ENCODE measurements around the gene NINJ2. TPM values are rescaled to one million over a fixed set of nuclear protein-coding genes. Genes with fewer than 3 reads are reported as not detected.
A peak's percentile ranks its signal among the peaks of the same experiment; 100 is the strongest.

NINJ2 gene
- total RNA-seq, 6 experiments from 2014 or later = 6.4 to 17.7 (median 12.5) TPM

- peak; percentile 77 to 85 (median 80) for DNase-seq
- H3K4me1 ChIP-seq = peaks cover 0 to 19% (median 11%) of the 10 kb centered on the region in 4 donors
- WGBS (ENCODE audit: insufficient coverage, low coverage, low lambda C conversion rate, missing lambda C conversion rate) = 41% methylated on average over 10 of the region's 14 CpGs
- H3K27me3 ChIP-seq = no peaks in the 10 kb centered on the region
- intact Hi-C loops (cut with DNase I) = no loop called here
- H3K9me3 ChIP-seq = no peaks in the 10 kb centered on the region
- H3K27ac ChIP-seq = peak overlapping the region; percentile 23 to 64 (median 51)
- peak; percentile 86 to 94 (median 89) for ATAC-seq
- TF ChIP-seq CTCF (IDR thresholded peaks at IDR 0.05) (no peak), POLR2A (IDR thresholded peaks at IDR 0.05) (peak; percentile 68)
- H3K4me3 ChIP-seq = no peak overlapping the region
- no peaks in the 10 kb centered on the region for H3K36me3 ChIP-seq
Measured at GRCh38 chr12:617304-617915, 45.8 kb downstream of the NINJ2 start.

GRCh38 chr12:615620-616019, 47.6 kb downstream of the NINJ2 start:
- Histone ChIP-seq H3K9me3 (no peaks in the 10 kb centered on the region), H3K27me3 (no peaks in the 10 kb centered on the region), H3K4me3 (no peak overlapping the region), H3K4me1 (peaks cover 0 to 29% (median 14%) of the 10 kb centered on the region in 4 donors), H3K27ac (peak overlapping the region in 1 of 3 donors; percentile 24), H3K36me3 (no peaks in the 10 kb centered on the region)
- intact Hi-C loops (cut with DNase I) = no loop called here
- WGBS (ENCODE audit: insufficient coverage, low coverage, low lambda C conversion rate, missing lambda C conversion rate) = 38% methylated on average over 4 of the region's 4 CpGs
- ATAC-seq (peak in 3 of 4 donors; percentile 16 to 48 (median 44)), DNase-seq (no peak)
- no peak for TF ChIP-seq POLR2A (IDR thresholded peaks at IDR 0.05)
- TF ChIP-seq CTCF (IDR thresholded peaks at IDR 0.05) = no peak

GRCh38 chr12:614411-614970, 48.8 kb downstream of the NINJ2 start:
- intact Hi-C loops (cut with DNase I) = no loop called here
- 72% methylated on average over 8 of the region's 12 CpGs for WGBS (ENCODE audit: insufficient coverage, low coverage, low lambda C conversion rate, missing lambda C conversion rate)
- no peaks in the 10 kb centered on the region for H3K9me3 ChIP-seq
- TF ChIP-seq POLR2A (IDR thresholded peaks at IDR 0.05) (no peak), CTCF (IDR thresholded peaks at IDR 0.05) (peak in 2 of 4 donors; percentile 7 to 18)
- DNase-seq (no peak), ATAC-seq (peak in 1 of 4 donors; percentile 9)
- no peaks in the 10 kb centered on the region for H3K27me3 ChIP-seq
- H3K4me3 ChIP-seq = no peak overlapping the region
- H3K4me1 ChIP-seq = peaks cover 0 to 40% (median 19%) of the 10 kb centered on the region in 4 donors
- H3K36me3 ChIP-seq = no peaks in the 10 kb centered on the region
- H3K27ac ChIP-seq = no peak overlapping the region

- no peak overlapping the region for H3K27ac ChIP-seq
- H3K27me3 ChIP-seq = no peaks in the 10 kb centered on the region
- TF ChIP-seq CTCF (IDR thresholded peaks at IDR 0.05) = no peak
- TF ChIP-seq POLR2A (IDR thresholded peaks at IDR 0.05) = no peak
- peaks cover 0 to 45% (median 20%) of the 10 kb centered on the region in 4 donors for H3K4me1 ChIP-seq
- ATAC-seq (no peak), DNase-seq (no peak)
- intact Hi-C loops (cut with DNase I) = no loop called here
- WGBS (ENCODE audit: insufficient coverage, low coverage, low lambda C conversion rate, missing lambda C conversion rate) = 100% methylated on average over 1 of the region's 5 CpGs
- H3K4me3 ChIP-seq = no peak overlapping the region
- H3K9me3 ChIP-seq = no peaks in the 10 kb centered on the region
- no peaks in the 10 kb centered on the region for H3K36me3 ChIP-seq
Measured at GRCh38 chr12:613996-614395, 49.2 kb downstream of the NINJ2 start.

All from right lobe of liver (tissue), 6 donors.